ENCODE measurements around the gene PAAF1.

Gene PAAF1

DNA sequence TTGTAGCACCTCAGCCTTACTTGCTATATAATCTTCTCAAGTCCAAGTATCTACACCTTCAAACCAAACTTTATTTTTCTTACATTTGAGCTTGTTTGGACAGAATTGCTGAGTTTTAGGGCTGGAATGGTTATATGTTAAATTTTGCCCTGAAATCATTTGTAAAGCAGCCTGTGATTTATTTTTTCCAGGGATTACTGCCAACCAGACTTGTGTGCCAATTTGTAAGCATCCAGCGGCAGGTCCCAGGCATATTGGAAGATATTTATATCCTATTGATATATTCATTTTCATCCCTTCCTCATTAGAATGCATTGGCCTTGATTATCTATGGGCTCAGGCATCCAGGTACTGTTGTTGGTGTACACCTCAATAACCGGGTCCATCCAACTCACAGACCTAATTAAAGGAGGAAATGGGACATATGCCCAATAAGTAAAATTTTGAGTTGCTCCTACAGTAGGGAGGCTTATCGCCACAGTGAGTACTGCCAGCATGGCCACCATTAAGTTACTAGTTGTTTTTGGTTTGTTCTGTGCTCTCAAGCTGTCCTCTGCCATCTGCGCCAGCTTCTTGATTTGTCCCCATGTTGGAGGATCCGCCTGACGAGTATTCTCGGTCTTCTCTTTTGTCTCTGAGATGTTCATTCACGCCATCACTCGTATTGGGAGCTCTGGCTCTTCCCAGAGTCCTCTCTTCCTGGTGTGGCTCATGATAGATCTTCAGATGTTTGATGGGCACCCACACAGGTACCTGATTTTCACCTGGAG is 64.2 kb downstream of the PAAF1 start:
- H3K4me3 ChIP-seq (replicated peaks in 1 of 2; ENCODE audit: low read depth in 2 of 2, low read length in 2 of 2) = no peak overlapping the region
- no peak for DNase-seq (ENCODE audit: low read depth in 2 of 2)
- TF ChIP-seq, protein P1, sequence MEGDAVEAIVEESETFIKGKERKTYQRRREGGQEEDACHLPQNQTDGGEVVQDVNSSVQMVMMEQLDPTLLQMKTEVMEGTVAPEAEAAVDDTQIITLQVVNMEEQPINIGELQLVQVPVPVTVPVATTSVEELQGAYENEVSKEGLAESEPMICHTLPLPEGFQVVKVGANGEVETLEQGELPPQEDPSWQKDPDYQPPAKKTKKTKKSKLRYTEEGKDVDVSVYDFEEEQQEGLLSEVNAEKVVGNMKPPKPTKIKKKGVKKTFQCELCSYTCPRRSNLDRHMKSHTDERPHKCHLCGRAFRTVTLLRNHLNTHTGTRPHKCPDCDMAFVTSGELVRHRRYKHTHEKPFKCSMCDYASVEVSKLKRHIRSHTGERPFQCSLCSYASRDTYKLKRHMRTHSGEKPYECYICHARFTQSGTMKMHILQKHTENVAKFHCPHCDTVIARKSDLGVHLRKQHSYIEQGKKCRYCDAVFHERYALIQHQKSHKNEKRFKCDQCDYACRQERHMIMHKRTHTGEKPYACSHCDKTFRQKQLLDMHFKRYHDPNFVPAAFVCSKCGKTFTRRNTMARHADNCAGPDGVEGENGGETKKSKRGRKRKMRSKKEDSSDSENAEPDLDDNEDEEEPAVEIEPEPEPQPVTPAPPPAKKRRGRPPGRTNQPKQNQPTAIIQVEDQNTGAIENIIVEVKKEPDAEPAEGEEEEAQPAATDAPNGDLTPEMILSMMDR (IDR thresholded peaks at IDR 0.05; ENCODE audit: low read depth, low read length) = no peak

DNA sequence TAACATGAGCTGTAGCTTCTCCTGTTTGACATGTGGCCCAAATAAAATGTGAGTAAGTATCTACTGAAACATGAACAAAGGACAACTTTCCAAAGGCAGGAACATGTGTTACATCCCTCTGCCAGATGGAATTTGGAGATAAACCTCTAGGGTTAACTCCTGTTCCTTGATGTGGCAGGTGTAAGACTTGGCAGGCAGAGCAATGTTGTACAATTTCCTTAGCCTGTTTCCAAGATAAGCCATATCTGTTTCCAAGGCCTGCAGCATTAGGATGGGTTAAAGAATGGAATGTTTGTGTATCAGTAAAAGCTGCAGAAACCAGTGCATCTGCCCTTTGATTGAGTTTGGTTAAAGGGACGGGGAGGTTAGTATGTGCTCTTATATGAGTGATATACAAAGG is 65.2 kb downstream of the PAAF1 start:
- TF ChIP-seq, protein P1 (IDR thresholded peaks at IDR 0.05; ENCODE audit: low read depth, low read length) = no peak
- H3K4me3 ChIP-seq (replicated peaks in 1 of 2; ENCODE audit: low read depth in 2 of 2, low read length in 2 of 2) = no peak overlapping the region
- no peak for DNase-seq (ENCODE audit: low read depth in 2 of 2)

DNA sequence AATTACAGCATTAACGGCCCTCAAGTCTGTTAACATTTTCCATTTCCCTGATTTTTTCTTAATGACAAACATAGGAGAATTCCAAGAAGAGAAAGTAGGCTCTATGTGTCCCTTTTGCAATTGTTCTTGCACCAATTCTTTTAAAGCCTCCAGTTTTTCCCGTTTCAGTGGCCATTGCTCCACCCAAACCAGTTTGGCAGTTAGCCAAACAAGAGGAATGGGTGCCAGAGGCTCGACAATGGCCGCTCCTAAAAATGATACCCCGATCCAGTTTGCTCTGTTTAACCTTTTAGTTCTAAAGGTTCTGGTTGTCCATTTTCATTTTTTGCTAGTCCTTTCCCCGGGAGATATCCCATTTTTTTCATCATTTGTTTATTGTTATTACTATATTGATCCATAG is 67.3 kb downstream of the PAAF1 start:
- TF ChIP-seq, protein P1 (IDR thresholded peaks at IDR 0.05; ENCODE audit: low read depth, low read length) = no peak
- DNase-seq (ENCODE audit: low read depth in 2 of 2) = no peak
- H3K4me3 ChIP-seq (replicated peaks in 1 of 2; ENCODE audit: low read depth in 2 of 2, low read length in 2 of 2) = no peak overlapping the region

DNA sequence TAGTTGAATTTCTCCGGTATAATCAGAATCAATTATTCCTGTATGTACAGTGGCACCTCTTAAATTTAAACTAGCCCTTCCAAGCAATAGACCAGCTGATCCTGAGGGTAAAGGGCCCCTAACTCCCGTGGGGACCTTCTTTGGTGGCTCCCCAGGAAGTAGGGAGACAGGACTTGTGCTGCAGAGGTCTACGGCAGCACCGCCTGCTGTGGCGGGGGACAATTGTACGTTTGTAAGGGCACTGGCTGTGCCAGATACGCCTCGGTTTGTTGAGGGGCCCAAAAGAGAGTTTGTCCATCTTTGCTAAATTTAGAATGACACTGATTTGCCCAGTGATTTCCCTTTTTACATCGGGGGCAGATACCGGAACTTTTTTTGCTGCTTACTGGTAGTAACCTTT is 68.1 kb downstream of the PAAF1 start:
- TF ChIP-seq, protein P1 (IDR thresholded peaks at IDR 0.05; ENCODE audit: low read depth, low read length) = no peak
- DNase-seq (ENCODE audit: low read depth in 2 of 2) = no peak
- no peak overlapping the region for H3K4me3 ChIP-seq (replicated peaks in 1 of 2; ENCODE audit: low read depth in 2 of 2, low read length in 2 of 2)

DNA sequence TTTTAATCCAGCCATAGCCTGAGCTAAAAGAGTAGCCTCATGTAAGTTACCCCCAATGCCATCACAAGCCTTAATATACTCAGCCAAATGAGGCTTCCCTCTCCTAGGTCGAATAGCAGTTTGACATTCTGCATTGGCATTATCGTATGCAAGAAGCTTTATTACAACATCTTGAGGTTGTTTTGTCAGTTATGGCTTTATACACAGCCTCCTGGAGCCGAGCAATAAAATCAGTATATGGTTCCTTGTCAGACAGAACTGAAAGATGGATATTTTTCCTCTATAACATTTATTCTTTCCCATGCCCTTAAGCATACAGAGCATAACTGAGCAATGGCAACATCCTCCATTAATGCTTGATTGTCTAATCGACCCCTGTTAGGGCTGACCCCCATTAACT is 68.6 kb downstream of the PAAF1 start:
- TF ChIP-seq, protein P1 (IDR thresholded peaks at IDR 0.05; ENCODE audit: low read depth, low read length) = no peak
- no peak for DNase-seq (ENCODE audit: low read depth in 2 of 2)
- H3K4me3 ChIP-seq (replicated peaks in 1 of 2; ENCODE audit: low read depth in 2 of 2, low read length in 2 of 2) = no peak overlapping the region

DNA sequence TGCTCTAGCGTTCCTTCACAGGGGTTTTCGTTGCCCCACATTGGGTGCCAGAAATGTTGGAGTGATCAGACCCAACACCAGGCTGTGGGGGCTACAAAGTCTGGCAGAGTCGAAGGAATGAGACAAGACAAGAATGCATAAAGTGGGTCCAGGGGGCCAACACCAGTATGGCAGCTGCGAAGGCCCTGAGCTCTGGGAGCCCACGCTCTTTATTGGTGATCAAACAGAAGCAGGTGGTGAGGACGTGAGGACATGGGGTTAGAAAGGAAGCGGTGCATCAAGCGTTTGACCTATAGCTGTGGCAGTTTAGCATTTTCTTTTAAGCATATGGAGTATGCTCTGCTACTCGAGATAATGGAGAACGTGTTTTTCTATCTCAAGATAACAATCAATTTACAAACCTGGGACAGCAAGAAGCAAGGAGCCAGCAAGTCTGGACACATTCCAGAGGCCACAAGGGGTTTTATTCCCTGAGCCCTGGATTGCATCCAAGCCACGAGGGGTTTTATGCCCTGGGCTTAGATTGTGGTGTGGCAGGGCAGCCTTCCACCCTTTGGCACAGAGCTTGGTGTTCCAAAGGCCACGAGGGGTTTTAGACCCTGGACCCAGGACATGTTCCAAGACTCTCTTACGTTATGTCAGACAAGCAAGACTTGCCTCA is 70.1 kb downstream of the PAAF1 start:
- no peak for DNase-seq (ENCODE audit: low read depth in 2 of 2)
- TF ChIP-seq, protein P1 (IDR thresholded peaks at IDR 0.05; ENCODE audit: low read depth, low read length) = no peak
- H3K4me3 ChIP-seq (replicated peaks in 1 of 2; ENCODE audit: low read depth in 2 of 2, low read length in 2 of 2) = no peak overlapping the region

Data from cardiac fibroblast (primary cell).